Natural killer cell (primary cell): ENCODE results near the gene ATP12A. TPM values are rescaled to one million over a fixed set of nuclear protein-coding genes. Genes with fewer than 3 reads are reported as not detected.

ENCODE experiments used
- ATAC-seq, 3 donors: fragments of 150-1000 bp in 2 of 3; fragments of 200-7000 bp in 1 of 3; cut with Tn5 transposase; 1 replicate in 1 of 3; 2 replicates in 2 of 3; pipeline ENCODE4 v1.10.0; 2021; ENCODE audit warnings: mild to moderate bottlenecking in 2 of 3, moderate library complexity in 2 of 3
- DNase-seq, 2 donors: peaks; one replicate each; pipeline versions ENCODE4 v3.0.0 to v3.0.0-alpha.2; 2013 to 2021; ENCODE audit warnings: mixed read lengths in 1 of 2
- H3K27ac ChIP-seq: one replicate; pipeline ENCODE4 v1.5.1; 2013; ENCODE audit warnings: mild to moderate bottlenecking, low read length
- H3K27me3 ChIP-seq: one replicate; pipeline ENCODE4 v1.6.1; 2013; ENCODE audit warnings: low read length; ENCODE audit not compliant: control insufficient read depth, insufficient read depth
- H3K36me3 ChIP-seq: one replicate; pipeline ENCODE4 v1.6.1; 2013; ENCODE audit warnings: low read length; ENCODE audit not compliant: control insufficient read depth, insufficient read depth
- H3K4me1 ChIP-seq: one replicate; pipeline ENCODE4 v1.6.1; 2013; ENCODE audit warnings: low read length; ENCODE audit not compliant: control insufficient read depth, insufficient read depth
- H3K4me3 ChIP-seq: one replicate; pipeline ENCODE4 v1.5.1; 2013; ENCODE audit warnings: low read length
- H3K9me3 ChIP-seq: one replicate; pipeline ENCODE4 v1.6.1; 2013; ENCODE audit warnings: low read length; ENCODE audit not compliant: control insufficient read depth, insufficient read depth
- H3K27ac Mint-ChIP-seq, 2 donors: one replicate each; pipeline ENCODE4 v1.8.0; 2022; ENCODE audit warnings: mild to moderate bottlenecking in 2 of 2, mixed read lengths in 2 of 2, moderate library complexity in 1 of 2
- H3K27me3 Mint-ChIP-seq, 2 donors: one replicate each; pipeline ENCODE4 v1.8.0; 2022; ENCODE audit warnings: low read depth in 2 of 2, mixed read lengths in 2 of 2
- H3K36me3 Mint-ChIP-seq: one replicate; pipeline ENCODE4 v1.8.0; 2022; ENCODE audit warnings: mixed read lengths
- H3K4me1 Mint-ChIP-seq, 2 donors: one replicate each; pipeline ENCODE4 v1.8.0; 2022; ENCODE audit warnings: mixed read lengths in 2 of 2
- H3K4me3 Mint-ChIP-seq: one replicate; pipeline ENCODE4 v1.8.0; 2022; ENCODE audit warnings: mild to moderate bottlenecking, moderate library complexity, mixed read lengths
- H3K9me3 Mint-ChIP-seq, 2 donors: one replicate each; pipeline ENCODE4 v1.8.0; 2022; ENCODE audit warnings: mixed read lengths in 2 of 2
- WGBS: methylation state at CpG from one replicate; pipeline ENCODE4 v1.1.7; 2013; ENCODE audit warnings: missing lambda C conversion rate; ENCODE audit not compliant: insufficient coverage; 5-methylcytosine and 5-hydroxymethylcytosine counted together
- intact Hi-C: fragments of 100-400 bp; cut with micrococcal nuclease; formaldehyde crosslinking; loops from one replicate; pipeline ENCODE4 v1.14.2; 2022
- total RNA-seq, 4 donors: library from RNA; stranded (reverse); fragments of 120-200 nt in 1 of 4; gene quantifications; one replicate each; pipeline versions ENCODE4 v1.2.3 to v1.2.4, GENCODE V29; 2013 to 2022
- TF ChIP-seq, protein P1 (sequence below): fragments of 200-600 bp; IDR thresholded peaks from one replicate; pipeline ENCODE4 v1.8.0; 2022; ENCODE audit warnings: antibody characterized with exemption

ATP12A gene
- total RNA-seq, 3 donors from 2014 or later (not counting 1 experiment from before 2014, with no cell fraction given): not detected

DNA sequence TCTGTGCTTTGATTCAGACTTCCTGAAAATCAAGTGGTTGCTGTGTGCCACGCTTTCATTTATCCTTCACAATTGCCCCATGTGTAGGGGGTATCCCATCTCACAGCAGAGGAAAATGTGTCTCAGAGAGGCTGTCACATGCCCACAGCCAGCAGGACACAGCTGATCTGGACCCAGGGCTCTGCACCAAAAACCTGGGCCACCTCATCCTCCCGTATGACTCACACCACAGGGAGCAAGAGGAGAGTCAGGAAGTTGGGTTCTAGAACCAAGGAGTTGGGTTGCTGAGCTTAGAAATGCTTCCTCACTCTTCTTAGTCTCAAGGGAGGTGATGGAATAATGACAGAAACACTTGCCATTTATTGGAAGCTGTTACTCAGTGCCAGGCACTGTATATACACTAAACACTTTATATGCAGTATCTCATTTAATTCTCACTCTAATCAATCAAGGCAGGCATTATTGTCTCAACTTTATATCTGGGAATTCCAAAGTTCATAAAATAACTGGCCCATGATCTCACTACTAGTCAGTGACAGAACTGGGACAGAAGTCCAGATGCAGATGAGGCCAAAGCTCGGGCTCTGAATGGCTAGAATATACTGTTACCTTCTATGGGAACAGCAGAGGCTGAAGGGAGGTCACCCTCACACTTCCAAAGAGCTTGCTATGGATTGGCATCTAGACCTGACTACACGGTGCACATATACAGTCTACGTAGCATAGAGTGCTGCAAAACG lies 47.7 kb upstream of the ATP12A start:
- Histone ChIP-seq H3K27ac (no peak overlapping the region), H3K4me3 (no peak overlapping the region), H3K4me1 (peaks cover 9% of the 10 kb centered on the region), H3K9me3 (no peaks in the 10 kb centered on the region), H3K27me3 (no peaks in the 10 kb centered on the region), H3K36me3 (no peaks in the 10 kb centered on the region)
- no peak for DNase-seq
- H3K36me3 Mint-ChIP-seq: no peaks in the 10 kb centered on the region
- H3K27ac Mint-ChIP-seq: no peak overlapping the region
- WGBS: 93% methylated on average over 5 of the region's 6 CpGs
- H3K27me3 Mint-ChIP-seq: no peaks in the 10 kb centered on the region
- TF ChIP-seq, protein P1, sequence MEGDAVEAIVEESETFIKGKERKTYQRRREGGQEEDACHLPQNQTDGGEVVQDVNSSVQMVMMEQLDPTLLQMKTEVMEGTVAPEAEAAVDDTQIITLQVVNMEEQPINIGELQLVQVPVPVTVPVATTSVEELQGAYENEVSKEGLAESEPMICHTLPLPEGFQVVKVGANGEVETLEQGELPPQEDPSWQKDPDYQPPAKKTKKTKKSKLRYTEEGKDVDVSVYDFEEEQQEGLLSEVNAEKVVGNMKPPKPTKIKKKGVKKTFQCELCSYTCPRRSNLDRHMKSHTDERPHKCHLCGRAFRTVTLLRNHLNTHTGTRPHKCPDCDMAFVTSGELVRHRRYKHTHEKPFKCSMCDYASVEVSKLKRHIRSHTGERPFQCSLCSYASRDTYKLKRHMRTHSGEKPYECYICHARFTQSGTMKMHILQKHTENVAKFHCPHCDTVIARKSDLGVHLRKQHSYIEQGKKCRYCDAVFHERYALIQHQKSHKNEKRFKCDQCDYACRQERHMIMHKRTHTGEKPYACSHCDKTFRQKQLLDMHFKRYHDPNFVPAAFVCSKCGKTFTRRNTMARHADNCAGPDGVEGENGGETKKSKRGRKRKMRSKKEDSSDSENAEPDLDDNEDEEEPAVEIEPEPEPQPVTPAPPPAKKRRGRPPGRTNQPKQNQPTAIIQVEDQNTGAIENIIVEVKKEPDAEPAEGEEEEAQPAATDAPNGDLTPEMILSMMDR: no peak
- intact Hi-C loops: no loop called here
- H3K9me3 Mint-ChIP-seq: no peaks in the 10 kb centered on the region
- peaks cover 30% of the 10 kb centered on the region in 2 donors for H3K4me1 Mint-ChIP-seq
- ATAC-seq: no peak
- H3K4me3 Mint-ChIP-seq: no peak overlapping the region

DNA sequence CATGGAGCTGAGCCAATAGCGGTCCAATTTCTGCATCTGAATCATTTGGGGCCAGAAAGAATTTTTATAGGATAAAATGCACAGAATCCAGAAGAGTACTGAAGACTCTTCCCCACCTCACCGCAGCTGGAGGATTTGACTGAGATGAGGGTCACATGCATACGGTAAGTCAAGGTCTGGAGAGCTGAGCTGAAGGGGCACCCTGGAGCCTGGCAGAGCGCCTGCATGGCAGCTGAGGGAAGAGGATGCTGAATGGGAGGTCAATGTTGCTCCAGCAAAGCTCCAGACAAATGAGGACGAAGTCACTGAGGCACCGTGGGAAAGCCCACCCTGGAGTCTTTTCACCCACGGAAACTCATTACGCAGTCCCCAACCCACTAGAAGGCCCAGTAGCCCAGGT lies 43.4 kb upstream of the ATP12A start:
- ATAC-seq (no peak), DNase-seq (no peak)
- intact Hi-C loops: no loop called here
- 97% methylated on average over 8 of the region's 8 CpGs for WGBS
- Histone ChIP-seq H3K4me3 (no peak overlapping the region), H3K36me3 (no peaks in the 10 kb centered on the region), H3K4me1 (no peaks in the 10 kb centered on the region), H3K9me3 (no peaks in the 10 kb centered on the region), H3K27me3 (no peaks in the 10 kb centered on the region), H3K27ac (no peak overlapping the region)
- TF ChIP-seq, protein P1: no peak
- Mint-ChIP-seq H3K27me3 (no peaks in the 10 kb centered on the region), H3K9me3 (no peaks in the 10 kb centered on the region), H3K27ac (no peak overlapping the region), H3K36me3 (no peaks in the 10 kb centered on the region), H3K4me3 (no peak overlapping the region), H3K4me1 (peaks cover 5 to 13% of the 10 kb centered on the region in 2 donors)

DNA sequence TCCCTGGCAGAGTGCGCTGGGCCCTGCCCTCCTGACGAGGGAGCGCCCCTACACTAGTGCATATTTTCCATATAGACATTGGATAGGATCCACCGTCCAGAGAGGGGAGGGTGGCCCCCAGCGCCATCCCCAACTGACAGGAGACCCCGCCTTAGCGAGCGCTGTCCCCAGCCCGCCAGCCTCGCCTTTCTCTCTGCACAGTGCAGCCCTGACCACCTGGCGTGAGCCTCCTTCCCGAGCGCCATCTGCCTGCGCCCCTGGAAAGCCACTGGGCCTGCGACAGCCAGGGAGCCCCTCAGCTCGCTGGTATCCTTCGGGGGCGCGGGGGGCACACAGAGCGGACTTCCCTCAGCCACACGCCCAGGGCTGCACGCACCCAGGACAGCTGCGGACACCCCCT lies 42.1 kb upstream of the ATP12A start:
- no peak for ATAC-seq
- peaks cover 5% of the 10 kb centered on the region in 2 donors for H3K4me1 Mint-ChIP-seq
- H3K27ac Mint-ChIP-seq: no peak overlapping the region
- no peaks in the 10 kb centered on the region for H3K27me3 Mint-ChIP-seq
- no peak for DNase-seq
- no peaks in the 10 kb centered on the region for H3K36me3 ChIP-seq
- H3K9me3 ChIP-seq: no peaks in the 10 kb centered on the region
- H3K9me3 Mint-ChIP-seq: no peaks in the 10 kb centered on the region
- no peak overlapping the region for H3K4me3 Mint-ChIP-seq
- no peak overlapping the region for H3K27ac ChIP-seq
- no peak overlapping the region for H3K4me3 ChIP-seq
- H3K4me1 ChIP-seq: no peaks in the 10 kb centered on the region
- no peaks in the 10 kb centered on the region for H3K36me3 Mint-ChIP-seq
- H3K27me3 ChIP-seq: no peaks in the 10 kb centered on the region
- intact Hi-C loops: no loop called here
- WGBS: 79% methylated on average over 23 of the region's 23 CpGs
- TF ChIP-seq, protein P1: no peak

DNA sequence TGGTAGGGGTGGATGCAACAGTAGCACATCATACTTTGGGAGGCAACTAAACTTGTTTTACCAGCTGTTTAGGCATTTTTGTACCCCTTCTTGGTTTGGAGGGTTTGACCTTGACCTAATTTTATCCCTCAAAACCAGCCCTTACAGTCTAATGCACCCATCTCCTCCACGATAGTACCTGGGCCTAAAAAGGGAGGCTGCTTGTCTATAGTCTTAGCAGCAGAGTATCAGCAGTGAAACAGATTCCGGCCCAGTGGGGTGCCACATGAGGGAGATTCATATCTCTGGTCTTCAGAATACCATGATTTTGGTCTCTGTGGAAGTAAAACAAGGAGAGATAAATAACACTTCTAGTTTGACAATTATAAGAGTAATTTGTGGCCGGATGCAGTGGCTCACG lies 39.5 kb upstream of the ATP12A start:
- Histone ChIP-seq H3K9me3 (no peaks in the 10 kb centered on the region), H3K36me3 (no peaks in the 10 kb centered on the region), H3K4me3 (no peak overlapping the region), H3K4me1 (no peaks in the 10 kb centered on the region), H3K27me3 (no peaks in the 10 kb centered on the region), H3K27ac (no peak overlapping the region)
- WGBS: 98% methylated on average over 4 of the region's 4 CpGs
- H3K9me3 Mint-ChIP-seq: no peaks in the 10 kb centered on the region
- no peaks in the 10 kb centered on the region for H3K4me1 Mint-ChIP-seq
- ATAC-seq: no peak
- DNase-seq: no peak
- no peaks in the 10 kb centered on the region for H3K27me3 Mint-ChIP-seq
- intact Hi-C loops: no loop called here
- H3K36me3 Mint-ChIP-seq: no peaks in the 10 kb centered on the region
- TF ChIP-seq, protein P1: no peak
- H3K27ac Mint-ChIP-seq: no peak overlapping the region
- H3K4me3 Mint-ChIP-seq: no peak overlapping the region
